Hepatocyte (in vitro differentiated cells): Measurements from ENCODE around the gene GPR37L1. TPM values are rescaled to one million over a fixed set of nuclear protein-coding genes. Genes with fewer than 3 reads are reported as not detected.
A peak's percentile ranks its signal among the peaks of the same experiment; 100 is the strongest.

Source experiments
- DNase-seq: peaks from one replicate; pipeline ENCODE4 v3.0.0-alpha.2; 2016; ENCODE audit warnings: low spot score
- H2AFZ ChIP-seq: fragments of 200-600 bp; sonication (generic); 2 replicates; pipeline ENCODE4 v1.6.0; 2016; ENCODE audit warnings: antibody characterized with exemption, mild to moderate bottlenecking
- H3K27ac ChIP-seq: fragments of 200-600 bp; sonication (generic); 2 replicates; pipeline ENCODE4 v1.5.1; 2016; ENCODE audit warnings: mild to moderate bottlenecking
- H3K27me3 ChIP-seq: fragments of 200-600 bp; sonication (generic); 2 replicates; pipeline ENCODE4 v1.6.1; 2016
- H3K36me3 ChIP-seq: fragments of 200-600 bp; sonication (generic); replicated peaks from 2 replicates; pipeline ENCODE4 v1.5.1; 2016; ENCODE audit warnings: low read depth; ENCODE audit not compliant: insufficient read depth
- H3K4me1 ChIP-seq: fragments of 200-600 bp; sonication (generic); 2 replicates; pipeline ENCODE4 v1.5.1; 2016; ENCODE audit warnings: mild to moderate bottlenecking, moderate library complexity; ENCODE audit not compliant: insufficient read depth
- H3K4me2 ChIP-seq: fragments of 200-600 bp; sonication (generic); 2 replicates; pipeline ENCODE4 v1.6.0; 2016
- H3K4me3 ChIP-seq: fragments of 200-600 bp; sonication (generic); 2 replicates; pipeline ENCODE4 v1.5.1; 2016; ENCODE audit warnings: mild to moderate bottlenecking
- H3K79me2 ChIP-seq: fragments of 200-600 bp; sonication (generic); 2 replicates; pipeline ENCODE4 v1.6.0; 2017; ENCODE audit warnings: mild to moderate bottlenecking
- H3K9me2 ChIP-seq: fragments of 200-600 bp; sonication (generic); replicated peaks from 2 replicates; pipeline ENCODE4 v1.6.0; 2017; ENCODE audit warnings: mild to moderate bottlenecking; ENCODE audit not compliant: insufficient read depth
- H3K9me3 ChIP-seq: fragments of 200-600 bp; sonication (generic); 2 replicates; pipeline ENCODE4 v1.5.1; 2016; ENCODE audit warnings: low read depth, mild to moderate bottlenecking
- H4K20me1 ChIP-seq: fragments of 200-600 bp; sonication (generic); 2 replicates; pipeline ENCODE4 v1.6.0; 2016; ENCODE audit warnings: mild to moderate bottlenecking; ENCODE audit not compliant: insufficient read depth, poor library complexity, severe bottlenecking
- CTCF ChIP-seq: fragments of 200-600 bp; sonication (generic); IDR thresholded peaks from 2 replicates; pipeline ENCODE4 v1.5.1; 2016; ENCODE audit warnings: antibody characterized with exemption, mild to moderate bottlenecking; ENCODE audit not compliant: poor library complexity
- EZH2 ChIP-seq: fragments of 200-600 bp; sonication (generic); IDR thresholded peaks from 2 replicates; pipeline ENCODE4 v1.6.1; 2016; ENCODE audit warnings: antibody characterized with exemption, mild to moderate bottlenecking, borderline replicate concordance
- EZH2phosphoT487 ChIP-seq: fragments of 200-600 bp; sonication (generic); IDR thresholded peaks from one replicate; pipeline ENCODE4 v1.6.1; 2018; ENCODE audit warnings: antibody characterized with exemption, mild to moderate bottlenecking, low read depth, moderate library complexity; ENCODE audit not compliant: unreplicated experiment, severe bottlenecking
- WGBS: methylation state at CpG from one replicate; pipeline ENCODE4 v1.1.6; 2016; ENCODE audit warnings: low lambda C conversion rate; ENCODE audit errors: missing lambda C conversion rate; 5-methylcytosine and 5-hydroxymethylcytosine counted together
- polyA plus RNA-seq: library from polyadenylated mRNA; unstranded; fragments of >200 nt; fragmentation: Nextera tagmentation; extraction: Ambion mirVana; gene quantifications from 2 replicates; pipeline ENCODE4 v1.2.1, GENCODE V29; 2016
- total RNA-seq: library from RNA; depleted of rRNA; stranded (reverse); fragments of >200 nt; gene quantifications from 2 replicates; pipeline ENCODE4 v1.2.3, GENCODE V29; 2014

GPR37L1 gene
- total and polyA plus RNA-seq, 2 experiments from 2014 or later = 0.39 TPM; not detected in 1

DNA sequence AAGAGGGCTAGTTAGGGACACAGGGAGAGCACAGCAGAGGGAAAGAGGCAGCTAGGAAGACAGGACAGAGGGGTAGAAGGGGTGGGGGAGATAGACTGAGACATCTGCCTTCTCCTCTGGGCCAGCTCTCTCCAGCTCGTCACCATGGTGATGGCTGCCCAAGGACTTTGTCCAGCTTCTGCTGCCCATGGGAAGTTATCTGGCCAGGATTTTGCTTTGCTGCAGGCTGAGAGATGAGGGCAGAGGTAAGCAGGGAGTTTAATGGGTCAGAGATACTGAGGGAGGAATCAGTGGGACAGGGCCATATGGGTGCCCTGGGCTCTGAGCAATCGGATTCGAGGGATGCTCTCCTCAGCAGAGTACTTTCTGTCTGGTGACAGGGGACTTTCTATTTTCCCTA is 34.5 kb upstream of the GPR37L1 start:
- Histone ChIP-seq H3K4me2 (no peak overlapping the region), H3K27ac (peak overlapping the region; percentile 41), H3K9me2 (no peaks in the 10 kb centered on the region), H2AFZ (no peak overlapping the region), H3K4me1 (peaks cover 46% of the 10 kb centered on the region), H3K79me2 (no peaks in the 10 kb centered on the region), H3K27me3 (no peaks in the 10 kb centered on the region), H3K36me3 (no peaks in the 10 kb centered on the region), H3K4me3 (no peak overlapping the region), H3K9me3 (no peaks in the 10 kb centered on the region), H4K20me1 (no peaks in the 10 kb centered on the region)
- no peak for TF ChIP-seq CTCF
- TF ChIP-seq EZH2 = no peak
- no peak for TF ChIP-seq EZH2phosphoT487
- DNase-seq = peak; percentile 62
- whole genome bisulfite sequencing = 76% methylated on average over 3 of the region's 3 CpGs

- no peak overlapping the region for H2AFZ ChIP-seq
- no peak for DNase-seq
- no peaks in the 10 kb centered on the region for H4K20me1 ChIP-seq
- no peak overlapping the region for H3K4me2 ChIP-seq
- no peaks in the 10 kb centered on the region for H3K79me2 ChIP-seq
- WGBS = 95% methylated on average over 3 of the region's 3 CpGs
- H3K4me1 ChIP-seq = peaks cover 29% of the 10 kb centered on the region
- H3K27ac ChIP-seq = no peak overlapping the region
- H3K27me3 ChIP-seq = no peaks in the 10 kb centered on the region
- no peaks in the 10 kb centered on the region for H3K36me3 ChIP-seq
- H3K9me2 ChIP-seq = no peaks in the 10 kb centered on the region
- no peak overlapping the region for H3K4me3 ChIP-seq
- no peaks in the 10 kb centered on the region for H3K9me3 ChIP-seq
- TF ChIP-seq EZH2 (no peak), CTCF (no peak), EZH2phosphoT487 (no peak)
These were observed 31.7 kb upstream of the GPR37L1 start for GRCh38 chr1:202090994-202091393.

- H4K20me1 ChIP-seq = no peaks in the 10 kb centered on the region
- no peaks in the 10 kb centered on the region for H3K36me3 ChIP-seq
- H3K4me2 ChIP-seq = no peak overlapping the region
- H3K9me2 ChIP-seq = no peaks in the 10 kb centered on the region
- H3K79me2 ChIP-seq = no peaks in the 10 kb centered on the region
- peaks cover 1% of the 10 kb centered on the region for H3K4me1 ChIP-seq
- 96% methylated on average over 6 of the region's 6 CpGs for whole genome bisulfite sequencing
- TF ChIP-seq EZH2 (no peak), CTCF (no peak), EZH2phosphoT487 (no peak)
- H3K9me3 ChIP-seq = no peaks in the 10 kb centered on the region
- DNase-seq = no peak
- no peak overlapping the region for H2AFZ ChIP-seq
- H3K4me3 ChIP-seq = no peak overlapping the region
- H3K27ac ChIP-seq = no peak overlapping the region
- H3K27me3 ChIP-seq = no peaks in the 10 kb centered on the region
These were observed 28.9 kb upstream of the GPR37L1 start for GRCh38 chr1:202093858-202094257.

GRCh38 chr1:202101184-202101583 is 21.5 kb upstream of the GPR37L1 start:
- no peaks in the 10 kb centered on the region for H3K79me2 ChIP-seq
- no peaks in the 10 kb centered on the region for H3K9me3 ChIP-seq
- H3K36me3 ChIP-seq = no peaks in the 10 kb centered on the region
- H4K20me1 ChIP-seq = no peaks in the 10 kb centered on the region
- no peaks in the 10 kb centered on the region for H3K27me3 ChIP-seq
- TF ChIP-seq EZH2phosphoT487 (no peak), CTCF (no peak), EZH2 (no peak)
- WGBS = 56% methylated on average over 4 of the region's 4 CpGs
- DNase-seq = no peak
- H3K4me2 ChIP-seq = no peak overlapping the region
- H3K4me1 ChIP-seq = peaks cover 11% of the 10 kb centered on the region
- no peak overlapping the region for H2AFZ ChIP-seq
- H3K9me2 ChIP-seq = no peaks in the 10 kb centered on the region
- no peak overlapping the region for H3K27ac ChIP-seq
- H3K4me3 ChIP-seq = no peak overlapping the region
